Skin of body (tissue), 3 donors: ENCODE measurements around the gene BMP8B. TPM values are rescaled to one million over a fixed set of nuclear protein-coding genes. Genes with fewer than 3 reads are reported as not detected.

ENCODE experiments used
- DNase-seq: peaks from one replicate; lab custom pipeline; 2025; lab: John Stamatoyannopoulos, UW
- small RNA-seq: library from RNA; depleted of rRNA; stranded (forward); fragments of <200 nt; gene quantifications from one replicate; pipeline ENCODE3, GENCODE V24; 2014; ENCODE audit warnings: low replicate concordance
- total RNA-seq: library from RNA; depleted of rRNA; stranded (reverse); fragments of >200 nt; gene quantifications from one replicate; pipeline ENCODE4 v1.2.3, GENCODE V29; 2014

Gene BMP8B
- total RNA-seq, 1 donor from 2014 or later = 2.0 TPM

DNA sequence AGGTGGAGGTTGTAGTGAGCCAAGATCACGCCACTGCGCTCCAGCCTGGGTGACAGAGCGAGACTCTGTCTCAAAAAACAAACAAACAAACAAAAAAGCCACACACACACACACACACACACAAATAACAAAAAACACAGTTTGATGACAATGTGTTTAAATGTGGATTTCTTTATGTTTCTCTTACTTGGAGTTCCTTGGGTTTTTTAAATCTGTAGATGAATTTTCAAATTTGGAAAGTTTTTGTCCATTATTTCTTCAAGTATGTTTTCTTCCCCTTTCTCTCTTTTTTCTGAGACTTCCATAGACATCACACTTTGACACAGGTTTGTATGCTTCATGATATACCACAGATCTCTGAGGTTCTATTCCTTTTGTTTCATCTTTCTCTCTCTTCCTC, 62.1 kb downstream of the BMP8B start:
- no peak for DNase-seq

DNA sequence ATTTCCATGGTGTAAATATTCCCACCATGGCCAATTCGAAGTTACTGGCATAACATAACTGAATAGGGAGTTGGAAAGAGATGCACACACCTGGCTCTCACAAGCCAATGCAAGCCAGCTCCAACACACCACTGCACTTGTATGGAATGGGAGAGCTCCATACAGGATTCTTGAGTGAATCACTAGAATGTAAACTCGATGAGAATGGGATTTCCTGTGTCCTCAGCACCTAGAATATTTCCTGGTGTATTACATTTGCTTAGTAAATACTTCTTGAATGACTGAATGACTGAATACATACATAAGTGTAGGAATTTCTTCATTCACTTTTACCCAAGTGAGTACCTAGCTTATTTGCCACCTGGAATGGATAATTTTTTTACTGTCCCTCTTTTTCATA, 66.2 kb downstream of the BMP8B start:
- no peak for DNase-seq

DNA sequence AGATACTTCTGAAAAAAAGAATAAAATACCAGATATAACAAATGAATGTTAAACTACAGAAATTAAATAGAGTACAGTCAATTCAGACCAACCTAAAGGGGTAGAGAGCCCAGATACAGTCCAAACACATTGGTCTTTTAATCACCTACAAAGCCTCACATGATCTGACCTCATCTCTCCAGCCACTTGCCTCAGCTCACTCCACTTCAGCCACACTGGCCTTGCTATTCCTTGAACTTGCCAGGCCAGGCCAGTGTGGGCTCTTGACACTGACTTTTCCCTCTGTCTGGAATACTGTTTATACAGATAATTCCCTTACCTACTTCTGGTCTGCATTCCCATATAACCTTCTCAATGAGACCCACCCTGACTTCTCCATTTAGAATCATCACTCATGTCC, 67.0 kb downstream of the BMP8B start:
- DNase-seq = no peak

DNA sequence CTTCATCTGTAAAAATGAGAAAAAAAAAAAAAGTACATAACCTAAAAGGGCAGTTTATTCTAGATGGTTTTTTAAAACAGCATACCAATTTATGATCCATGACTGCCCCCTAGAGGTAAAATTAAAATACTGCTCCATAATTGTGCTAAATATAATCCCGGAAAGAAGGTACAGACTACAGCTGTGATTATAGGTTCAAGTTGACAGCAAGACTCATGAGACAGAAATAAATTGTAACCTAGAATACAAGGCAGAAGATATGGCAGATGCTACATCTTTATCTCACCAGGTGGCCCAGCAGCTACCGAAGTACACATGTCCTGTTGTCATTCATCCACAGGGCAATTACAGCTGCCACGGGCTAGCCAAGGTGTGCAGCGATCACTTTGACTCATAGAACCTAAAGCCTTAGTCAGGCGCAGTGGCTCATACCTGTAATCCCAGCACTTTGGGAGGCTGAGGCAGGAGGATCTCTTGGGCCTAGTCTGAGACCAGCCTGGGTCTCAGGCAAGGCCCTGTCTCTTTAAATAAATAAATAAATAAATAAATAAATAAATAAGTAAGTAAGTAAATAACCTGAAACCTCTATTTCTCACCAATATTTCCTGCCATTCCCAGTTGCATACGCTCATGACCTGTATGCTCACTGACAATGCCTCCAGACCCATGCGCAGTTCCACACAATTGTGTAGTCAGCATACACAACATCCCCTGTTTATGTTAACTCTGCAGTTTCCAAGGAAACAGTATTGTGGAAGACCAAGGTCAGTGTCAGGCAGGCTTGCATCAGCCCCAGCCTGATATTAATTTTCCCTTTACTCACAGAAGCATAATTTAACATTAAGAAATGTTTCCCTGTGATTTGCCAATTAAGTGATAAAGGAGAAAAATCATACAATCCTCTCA, 68.3 kb downstream of the BMP8B start:
- no peak for DNase-seq

DNA sequence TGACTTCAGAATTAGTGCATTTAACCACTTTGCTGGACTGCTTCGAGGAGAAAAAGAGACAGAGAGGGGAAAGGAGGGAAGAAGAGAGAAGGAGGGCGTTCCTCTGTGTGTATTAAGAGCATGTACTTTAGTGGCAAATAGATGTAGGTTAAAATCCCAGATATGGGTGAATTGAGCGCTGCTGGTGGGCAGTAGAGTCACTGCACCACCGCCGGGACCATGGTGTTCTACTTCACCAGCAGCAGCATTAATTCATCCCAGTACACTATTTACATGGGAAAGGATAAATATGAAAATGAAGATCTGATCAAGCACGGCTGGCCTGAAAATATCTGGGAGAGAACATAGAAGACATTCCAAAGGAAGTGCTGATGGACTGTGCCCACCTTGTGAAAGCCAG, 70.9 kb downstream of the BMP8B start:
- DNase-seq = no peak

DNA sequence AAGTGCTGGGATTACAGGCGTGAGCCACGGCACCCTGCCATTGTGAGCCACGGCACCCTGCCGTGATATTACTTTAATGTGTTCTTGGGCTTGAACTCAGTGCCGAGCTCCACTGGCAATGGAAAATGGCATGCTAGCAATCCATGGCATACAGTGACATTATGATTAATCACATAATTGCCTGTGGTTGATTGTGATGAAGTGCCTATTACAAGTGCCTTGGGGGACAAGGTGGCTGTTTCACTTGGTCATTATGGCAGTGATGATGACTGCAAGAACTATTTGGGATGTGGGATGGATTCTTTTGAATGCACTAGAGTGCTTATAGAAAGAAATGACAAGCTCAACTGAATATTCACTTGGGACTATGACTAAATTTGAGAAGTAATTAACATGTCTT, 75.1 kb downstream of the BMP8B start:
- DNase-seq = no peak

DNA sequence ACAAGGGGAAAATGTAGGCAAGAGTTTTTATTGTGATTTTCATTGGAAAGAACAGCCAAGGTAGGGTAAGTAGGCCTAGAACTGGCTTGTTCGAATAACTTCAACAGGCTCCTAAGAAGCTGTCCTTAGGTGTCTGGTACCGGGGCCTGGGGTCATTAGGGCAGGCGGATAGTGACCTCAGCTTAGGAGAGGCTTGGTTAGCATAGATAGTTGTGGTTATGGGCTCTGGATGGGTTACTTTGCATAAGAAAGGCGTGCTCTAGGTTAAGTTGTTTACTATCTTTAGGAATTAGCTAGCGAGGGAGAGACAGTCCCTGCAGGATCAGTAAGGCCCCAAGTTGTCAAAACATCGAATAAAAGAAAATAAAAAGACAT, 76.7 kb downstream of the BMP8B start:
- no peak for DNase-seq

DNA sequence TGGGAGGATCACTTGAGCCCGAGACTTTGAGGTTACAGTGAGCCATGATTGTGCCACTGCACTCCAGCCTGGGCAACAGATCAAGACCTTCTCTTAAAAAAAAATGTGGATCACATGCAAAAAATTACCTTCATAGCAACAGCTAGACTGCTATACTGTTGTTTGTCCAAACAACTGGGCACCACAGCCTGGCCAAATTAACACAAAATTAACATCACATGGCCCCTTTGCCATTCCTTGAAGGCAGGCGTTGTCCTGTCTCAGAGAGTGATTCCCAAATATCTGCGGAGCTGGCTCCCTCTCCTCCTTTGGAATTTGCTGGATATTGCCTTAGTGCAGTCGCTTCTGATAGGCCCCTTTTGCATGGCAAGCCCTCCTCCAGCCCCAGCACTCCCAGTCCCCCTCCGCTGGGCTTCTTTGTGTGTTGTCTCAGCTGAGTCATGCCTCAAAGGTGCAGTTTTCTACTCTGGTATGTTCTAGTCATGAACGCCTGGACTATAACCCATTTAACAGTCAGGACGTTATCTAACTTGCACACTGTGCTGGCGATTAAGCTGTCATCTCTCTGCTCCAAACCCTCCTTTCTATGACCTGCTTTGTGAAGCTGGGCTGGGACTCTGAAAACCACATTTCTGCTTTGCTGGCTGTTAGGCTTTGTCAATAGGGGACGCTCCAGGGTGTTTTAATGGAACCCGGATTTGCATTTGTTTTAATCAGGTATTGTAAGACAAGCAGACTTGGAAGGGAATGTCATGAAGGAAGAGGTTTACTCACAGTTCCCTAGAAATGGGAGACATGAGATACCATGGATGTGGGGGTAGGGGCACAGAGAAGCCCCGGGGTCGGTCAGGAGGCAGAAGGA, 77.3 kb downstream of the BMP8B start:
- no peak for DNase-seq

DNA sequence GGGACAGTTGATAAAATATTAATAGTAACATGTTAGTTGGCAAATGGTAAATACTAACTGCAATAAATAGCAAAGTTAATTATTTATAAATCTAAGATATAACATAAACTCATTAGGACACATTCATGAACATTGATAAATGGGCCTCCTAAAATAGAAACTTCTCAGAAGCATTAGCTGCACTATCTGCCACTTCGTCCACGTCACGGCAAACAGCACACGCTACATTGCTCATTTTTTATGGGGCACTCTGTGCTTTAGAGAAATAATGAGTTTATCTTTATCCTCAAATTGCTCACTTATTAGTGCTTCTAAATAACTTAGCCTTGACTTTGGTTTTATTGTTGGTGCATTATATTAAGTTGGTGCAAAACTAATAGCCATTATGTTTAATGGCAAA, 81.2 kb downstream of the BMP8B start:
- no peak for DNase-seq

Small RNAs within 50 kb of the gene (small RNA-seq; reads per million reads assigned to genes)
- gene AL033527.1 (not detected), gene RNU7-121P (not detected)

Other genes starting within 250 kb of the BMP8B start
- 138 TPM for gene PABPC4, start 212.1 kb downstream of the BMP8B start, total RNA-seq
- 5.2 TPM for gene HEYL, start 149.2 kb downstream of the BMP8B start, total RNA-seq
- 2.0 TPM for gene NT5C1A, start 116.8 kb downstream of the BMP8B start, total RNA-seq
- 0.20 TPM for gene HPCAL4, start 97.4 kb downstream of the BMP8B start, total RNA-seq
- gene PPIE, start 50.0 kb downstream of the BMP8B start, total RNA-seq = 26.0 TPM
- gene OXCT2, start 17.5 kb downstream of the BMP8B start, total RNA-seq = 2.4 TPM
- gene TRIT1, start 94.6 kb upstream of the BMP8B start, total RNA-seq = 28.3 TPM
- gene MYCL, start 113.1 kb upstream of the BMP8B start, total RNA-seq = 9.6 TPM
- gene MFSD2A, start 166.3 kb upstream of the BMP8B start, total RNA-seq = 16.2 TPM